Gastrocnemius medialis (tissue), 4 donors: ENCODE results near the gene GNG5. TPM values are rescaled to one million over a fixed set of nuclear protein-coding genes. Genes with fewer than 3 reads are reported as not detected.

Source experiments
- ATAC-seq, 2 donors: fragments of 150-250 bp; one replicate each; pipeline ENCODE4 v1.9.1; 2016
- DNase-seq, 2 donors: peaks; one replicate each; pipeline ENCODE4 v3.0.0-alpha.2; 2019
- H3K27ac ChIP-seq, 4 donors: fragments of 200-600 bp; sonication (generic); 1 replicate in 1 of 4; 2 replicates in 3 of 4; pipeline ENCODE4 v1.5.1; 2016 to 2018; ENCODE audit warnings: mild to moderate bottlenecking in 2 of 4, moderate library complexity in 1 of 4
- H3K27me3 ChIP-seq, 3 donors: fragments of 200-600 bp; sonication (generic) in 2 of 3; 1 replicate in 1 of 3; 2 replicates in 2 of 3; pipeline versions ENCODE4 v1.5.1 to v1.6.0; 2016 to 2019; ENCODE audit warnings: mild to moderate bottlenecking in 1 of 3, moderate library complexity in 1 of 3
- H3K36me3 ChIP-seq, 2 donors: fragments of 200-600 bp; sonication (generic) in 1 of 2; one replicate each; pipeline ENCODE4 v1.5.1; 2017 to 2018
- H3K4me1 ChIP-seq, 2 donors: fragments of 200-600 bp; sonication (generic) in 1 of 2; one replicate each; pipeline ENCODE4 v1.5.1; 2016 to 2017; ENCODE audit warnings: mild to moderate bottlenecking in 2 of 2
- H3K4me3 ChIP-seq, 4 donors: fragments of 200-600 bp; sonication (generic) in 3 of 4; 1 replicate in 1 of 4; 2 replicates in 3 of 4; pipeline ENCODE4 v1.5.1; 2016 to 2019; ENCODE audit warnings: mild to moderate bottlenecking in 2 of 4
- H3K9me3 ChIP-seq, 3 donors: fragments of 200-600 bp; sonication (generic) in 2 of 3; 1 replicate in 1 of 3; 2 replicates in 2 of 3; pipeline ENCODE4 v1.5.1; 2016 to 2019
- CTCF ChIP-seq, 5 experiments: fragments of 450-650 bp in 3 of 5; fragments of 200-600 bp in 2 of 5; sonication (generic) in 2 of 5; IDR thresholded peaks in 4 of 5; conservative IDR thresholded peaks in 1 of 5; 1 replicate in 4 of 5; 2 replicates in 1 of 5; pipeline ENCODE4 v1.5.1; 2016 to 2019; ENCODE audit warnings: antibody characterized with exemption in 5 of 5, mild to moderate bottlenecking in 3 of 5, moderate library complexity in 3 of 5
- POLR2A ChIP-seq, 2 donors: fragments of 450-650 bp; IDR thresholded peaks; one replicate each; pipeline ENCODE4 v1.6.1; 2017; ENCODE audit warnings: antibody characterized with exemption in 2 of 2, mild to moderate bottlenecking in 2 of 2, moderate library complexity in 2 of 2
- in situ Hi-C, 4 donors: fragments of 200-750 bp; cut with MboI; loops; one replicate each; pipeline versions ENCODE4 v1.15.0 to v1.8.0; 2017; ENCODE audit warnings: low sequenced_read_pairs in 4 of 4
- intact Hi-C: fragments of 100-400 bp; cut with DNase I; formaldehyde crosslinking; loops from one replicate; pipeline ENCODE4 v1.15.1; 2023; ENCODE audit warnings: low total_unique reads
- total RNA-seq, 4 donors: library from RNA; depleted of rRNA; stranded (reverse); fragments of >200 nt; gene quantifications; one replicate each; pipeline versions ENCODE4 v1.1.0 to v1.2.3, GENCODE V29; 2016

Gene GNG5
- total RNA-seq, 4 donors from 2014 or later, result 122 to 168 (median 128) TPM

GRCh38 chr1:84505493-84506001, 834 bp downstream of the GNG5 start:
- intact Hi-C loops (loop anchor here (1.0 to 10.0 kb wide), 9 partner anchors 26 to 1079 kb away; partner anchors contain the start of genes CCN1, CTBS, RPF1 and SAMD13), in situ Hi-C loops (loop anchor here in 1 of 4 donors (5.0 kb wide), 1 partner anchor 67 kb away; the partner anchor contains the start of gene CTBS)
- Histone ChIP-seq H3K4me1 (peaks cover 40% of the 10 kb centered on the region in 2 donors), H3K9me3 (no peaks in the 10 kb centered on the region), H3K27ac (peak overlapping the region; percentile 96 to 97 (median 96)), H3K36me3 (peaks cover 0 to 10% of the 10 kb centered on the region in 2 donors), H3K27me3 (no peaks in the 10 kb centered on the region), H3K4me3 (peak overlapping the region; percentile 77 to 92 (median 81))
- ATAC-seq (peak; percentile 71), DNase-seq (peak; percentile 48 to 73)
- no peak for TF ChIP-seq CTCF (IDR thresholded peaks at IDR 0.05 in 4 of 5, conservative IDR thresholded peaks at IDR 0.05 in 1 of 5)
- TF ChIP-seq POLR2A (IDR thresholded peaks at IDR 0.05), result no peak

DNA sequence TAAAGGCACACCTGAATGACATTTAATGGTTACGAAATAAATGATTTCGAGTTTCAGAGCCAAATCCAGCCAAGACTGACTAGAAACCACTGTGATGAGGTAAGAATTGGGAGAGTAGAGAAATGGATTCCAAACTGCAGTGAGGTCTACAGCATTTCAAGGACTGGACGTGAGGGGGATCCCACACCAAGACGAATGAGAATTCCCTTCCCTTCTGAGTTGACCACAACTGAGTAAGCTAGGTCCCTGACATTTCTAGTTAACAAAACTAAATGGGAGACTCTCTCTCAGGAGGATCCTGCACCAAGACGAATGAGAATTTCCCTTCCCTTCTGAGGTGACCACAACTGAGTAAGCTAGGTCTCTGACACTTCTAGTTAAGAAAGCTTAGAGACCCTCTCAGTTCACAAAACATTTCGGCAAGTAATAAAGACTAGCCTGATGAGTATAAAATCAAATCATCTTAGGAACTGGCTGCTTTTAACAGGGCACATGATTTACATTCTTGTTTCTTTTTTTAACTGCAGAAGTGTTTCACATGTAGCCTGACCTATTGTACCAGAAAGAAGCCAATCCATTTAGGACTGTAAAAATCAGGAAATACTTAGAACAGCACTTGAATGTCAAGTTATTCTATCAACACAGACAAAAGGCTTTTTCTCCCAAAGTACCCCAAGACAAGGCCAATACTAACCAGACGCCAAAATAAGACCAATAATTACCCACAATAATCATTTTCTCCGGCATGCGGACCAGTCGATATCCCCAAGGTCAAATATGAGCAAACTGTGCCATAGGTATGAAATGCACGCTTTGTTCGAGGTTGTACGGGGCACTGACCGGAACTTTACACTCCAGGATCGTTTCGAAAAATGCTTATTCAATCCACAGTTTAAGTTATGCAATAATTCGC, 1.5 kb downstream of the GNG5 start:
- TF ChIP-seq POLR2A (IDR thresholded peaks at IDR 0.05), result no peak
- no peak for TF ChIP-seq CTCF (IDR thresholded peaks at IDR 0.05 in 4 of 5, conservative IDR thresholded peaks at IDR 0.05 in 1 of 5)
- DNase-seq (no peak), ATAC-seq (peak in 1 of 2 donors; percentile 23)
- no peaks in the 10 kb centered on the region for H3K27me3 ChIP-seq
- intact Hi-C loops (loop anchor here (5.0 to 10.0 kb wide), 5 partner anchors 100 to 1080 kb away; partner anchors contain the start of genes CCN1 and SAMD13), in situ Hi-C loops (loop anchor here in 2 of 4 donors (5.0 kb wide), 2 partner anchors 67 to 72 kb away; partner anchors contain the start of gene CTBS (in 1 of the 2))
- H3K4me3 ChIP-seq, result peak overlapping the region; percentile 77 to 92 (median 81)
- peak overlapping the region; percentile 96 to 97 (median 96) for H3K27ac ChIP-seq
- peaks cover 42% of the 10 kb centered on the region in 2 donors for H3K4me1 ChIP-seq
- no peaks in the 10 kb centered on the region for H3K9me3 ChIP-seq
- peaks cover 0 to 17% of the 10 kb centered on the region in 2 donors for H3K36me3 ChIP-seq

- no peak overlapping the region for H3K27ac ChIP-seq
- ATAC-seq (no peak), DNase-seq (no peak)
- no peaks in the 10 kb centered on the region for H3K9me3 ChIP-seq
- peaks cover 42% of the 10 kb centered on the region in 2 donors for H3K4me1 ChIP-seq
- peaks cover 0 to 36% of the 10 kb centered on the region in 2 donors for H3K36me3 ChIP-seq
- in situ Hi-C loops (loop anchor here in 1 of 4 donors (5.0 kb wide), 1 partner anchor 74 kb away; no protein-coding TSS in a partner anchor), intact Hi-C loops (loop anchor here (10.0 kb wide), 3 partner anchors 102 to 1082 kb away; partner anchors contain the start of gene CCN1)
- TF ChIP-seq CTCF (IDR thresholded peaks at IDR 0.05 in 4 of 5, conservative IDR thresholded peaks at IDR 0.05 in 1 of 5) (no peak), POLR2A (IDR thresholded peaks at IDR 0.05) (no peak)
- no peaks in the 10 kb centered on the region for H3K27me3 ChIP-seq
- no peak overlapping the region for H3K4me3 ChIP-seq
These were observed 3.5 kb downstream of the GNG5 start for GRCh38 chr1:84502927-84503326.

DNA sequence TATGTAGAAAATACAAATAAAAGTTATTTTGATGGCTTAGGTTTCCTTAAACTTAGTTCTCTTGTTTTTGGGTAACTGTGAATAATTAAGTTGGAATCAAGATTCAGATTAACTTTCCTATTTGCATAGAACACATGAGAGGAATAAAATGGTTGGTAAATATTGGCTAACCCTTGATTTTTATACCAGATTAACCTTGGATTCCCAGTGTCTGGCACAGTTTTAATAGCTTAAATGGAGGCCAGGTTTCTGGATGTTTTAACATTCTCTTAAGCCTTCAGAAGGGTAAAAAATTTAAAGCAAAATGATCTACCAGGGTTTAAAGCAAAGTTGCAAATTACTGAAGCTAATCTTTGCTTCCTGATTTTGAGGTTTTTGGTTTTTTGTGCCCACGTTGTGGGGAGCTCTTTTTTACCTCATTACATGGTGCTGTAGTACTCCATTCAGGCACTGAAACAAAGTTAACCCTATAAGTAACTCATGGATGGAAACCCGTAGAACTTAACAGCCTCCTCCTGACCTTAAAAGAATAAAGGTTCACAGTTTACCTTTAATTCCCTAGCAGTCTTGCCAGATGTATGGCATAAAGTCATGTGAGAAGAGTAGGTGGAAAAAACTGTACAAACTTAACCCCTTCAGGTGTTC, 8.6 kb downstream of the GNG5 start:
- TF ChIP-seq CTCF (IDR thresholded peaks at IDR 0.05 in 4 of 5, conservative IDR thresholded peaks at IDR 0.05 in 1 of 5) (no peak), POLR2A (IDR thresholded peaks at IDR 0.05) (no peak)
- intact Hi-C loops, result no loop called here
- no peak for ATAC-seq
- H3K27me3 ChIP-seq, result no peaks in the 10 kb centered on the region
- peaks cover 0 to 69% of the 10 kb centered on the region in 2 donors for H3K36me3 ChIP-seq
- no peak for DNase-seq
- H3K27ac ChIP-seq, result no peak overlapping the region
- no peaks in the 10 kb centered on the region for H3K9me3 ChIP-seq
- in situ Hi-C loops, result no loop called here
- peaks cover 14 to 19% of the 10 kb centered on the region in 2 donors for H3K4me1 ChIP-seq
- H3K4me3 ChIP-seq, result no peak overlapping the region
